ES-I3 (cell line): ENCODE results near the gene GRB7.
"Not testable (repeated sequence)": the region's sequence is repeated elsewhere in the genome, so short reads cannot be mapped to it uniquely, and the experiment has no call there.

Experiments
- H3K36me3 ChIP-seq: 2 replicates; pipeline ENCODE4 v1.6.1; 2013; ENCODE audit warnings: mild to moderate bottlenecking, low read length, control low read depth, moderate library complexity; ENCODE audit not compliant: insufficient read depth
- H3K4me1 ChIP-seq: 2 replicates; pipeline ENCODE4 v1.6.1; 2013; ENCODE audit warnings: mild to moderate bottlenecking, control low read depth, low read length; ENCODE audit not compliant: insufficient read depth
- H3K9ac ChIP-seq: 2 replicates; pipeline ENCODE4 v1.6.1; 2013; ENCODE audit warnings: low read depth, mild to moderate bottlenecking, low read length, moderate library complexity
- H3K9me3 ChIP-seq: 2 replicates; pipeline ENCODE4 v1.6.1; 2013; ENCODE audit warnings: mild to moderate bottlenecking, low read length, moderate library complexity; ENCODE audit not compliant: control insufficient read depth, insufficient read depth

Gene GRB7

GRCh38 chr17:39745335-39746144 is 7.8 kb downstream of the GRB7 start:
- H3K9ac ChIP-seq = no peak overlapping the region
- H3K9me3 ChIP-seq = no peaks in the 10 kb centered on the region
- peaks cover 25% of the 10 kb centered on the region for H3K4me1 ChIP-seq
- peaks cover 13% of the 10 kb centered on the region for H3K36me3 ChIP-seq

GRCh38 chr17:39746145-39746461 is 8.4 kb downstream of the GRB7 start:
- Histone ChIP-seq H3K9ac (no peak overlapping the region), H3K4me1 (peaks cover 26% of the 10 kb centered on the region), H3K36me3 (peaks cover 13% of the 10 kb centered on the region), H3K9me3 (no peaks in the 10 kb centered on the region)

- Histone ChIP-seq H3K9ac (no peak overlapping the region), H3K36me3 (peaks cover 13% of the 10 kb centered on the region), H3K4me1 (peaks cover 29% of the 10 kb centered on the region), H3K9me3 (no peaks in the 10 kb centered on the region)
These were observed 10.0 kb downstream of the GRB7 start for GRCh38 chr17:39747745-39748144.

- H3K9me3 ChIP-seq, H3K36me3 ChIP-seq, H3K9ac ChIP-seq: not testable (repeated sequence)
- H3K4me1 ChIP-seq = peaks cover 31% of the 10 kb centered on the region
These were observed 10.8 kb downstream of the GRB7 start for GRCh38 chr17:39748444-39749034.

- H3K9ac ChIP-seq = no peak overlapping the region
- H3K9me3 ChIP-seq = no peaks in the 10 kb centered on the region
- H3K36me3 ChIP-seq = no peaks in the 10 kb centered on the region
- peaks cover 35% of the 10 kb centered on the region for H3K4me1 ChIP-seq
These were observed 12.6 kb downstream of the GRB7 start for GRCh38 chr17:39750131-39751015.

GRCh38 chr17:39751016-39751543 is 13.3 kb downstream of the GRB7 start:
- H3K36me3 ChIP-seq = no peaks in the 10 kb centered on the region
- no peaks in the 10 kb centered on the region for H3K9me3 ChIP-seq
- no peak overlapping the region for H3K9ac ChIP-seq
- H3K4me1 ChIP-seq = peaks cover 42% of the 10 kb centered on the region

GRCh38 chr17:39751637-39752036 is 13.9 kb downstream of the GRB7 start:
- H3K9ac ChIP-seq = no peak overlapping the region
- H3K4me1 ChIP-seq = peaks cover 46% of the 10 kb centered on the region
- H3K9me3 ChIP-seq = no peaks in the 10 kb centered on the region
- no peaks in the 10 kb centered on the region for H3K36me3 ChIP-seq

- Histone ChIP-seq H3K36me3 (no peaks in the 10 kb centered on the region), H3K9me3 (no peaks in the 10 kb centered on the region)
These were observed 14.6 kb downstream of the GRB7 start for GRCh38 chr17:39752241-39752881.

GRCh38 chr17:39753514-39754160 is 15.9 kb downstream of the GRB7 start:
- peaks cover 46% of the 10 kb centered on the region for H3K4me1 ChIP-seq
- H3K9ac ChIP-seq = peak overlapping the region; percentile 77
- H3K36me3 ChIP-seq = no peaks in the 10 kb centered on the region
- no peaks in the 10 kb centered on the region for H3K9me3 ChIP-seq

More at GRCh38 chr17:39752241-39752881, 14.6 kb downstream of the GRB7 start:
- Histone ChIP-seq H3K4me1 (peaks cover 46% of the 10 kb centered on the region), H3K9ac (no peak overlapping the region)

GRCh38 chr17:39754161-39754957 is 16.6 kb downstream of the GRB7 start:
- H3K36me3 ChIP-seq = no peaks in the 10 kb centered on the region
- peak overlapping the region; percentile 77 for H3K9ac ChIP-seq
- H3K9me3 ChIP-seq = no peaks in the 10 kb centered on the region
- H3K4me1 ChIP-seq = peaks cover 46% of the 10 kb centered on the region

GRCh38 chr17:39754958-39755553 is 17.3 kb downstream of the GRB7 start:
- Histone ChIP-seq H3K9me3 (no peaks in the 10 kb centered on the region), H3K36me3 (no peaks in the 10 kb centered on the region), H3K4me1 (peaks cover 41% of the 10 kb centered on the region), H3K9ac (peak overlapping the region; percentile 77; the same call in 1 of the 2 replicates)

GRCh38 chr17:39755554-39756379 is 18.0 kb downstream of the GRB7 start:
- H3K9ac ChIP-seq = no peak overlapping the region; the same call in 1 of the 2 replicates
- peaks cover 34% of the 10 kb centered on the region for H3K4me1 ChIP-seq
- H3K9me3 ChIP-seq = no peaks in the 10 kb centered on the region
- no peaks in the 10 kb centered on the region for H3K36me3 ChIP-seq
